HG03060 (cell line): ENCODE data around the gene POLRMT.

Source experiments
- ATAC-seq: cut with Tn5 transposase; IDR thresholded peaks from one replicate; pipeline ENCODE4 v1.9.1; 2021; ENCODE audit warnings: low read depth, moderate number of reproducible peaks; ENCODE audit not compliant: unreplicated experiment

POLRMT gene

GRCh38 chr19:648904-649801 lies 15.8 kb upstream of the POLRMT start:
- no peak for ATAC-seq

- no peak for ATAC-seq
Measured at GRCh38 chr19:648305-648704, 15.0 kb upstream of the POLRMT start.

- ATAC-seq, result no peak
Measured at GRCh38 chr19:647566-648284, 14.4 kb upstream of the POLRMT start.

- no peak for ATAC-seq
Measured at GRCh38 chr19:646779-647565, 13.6 kb upstream of the POLRMT start.

- ATAC-seq, result no peak
Measured at GRCh38 chr19:645912-646778, 12.8 kb upstream of the POLRMT start.

- no peak for ATAC-seq
Measured at GRCh38 chr19:644789-645188, 11.5 kb upstream of the POLRMT start.

GRCh38 chr19:644363-644762 lies 11.0 kb upstream of the POLRMT start:
- ATAC-seq, result no peak

GRCh38 chr19:643736-644135 lies 10.4 kb upstream of the POLRMT start:
- ATAC-seq, result no peak

GRCh38 chr19:642767-643727 lies 9.7 kb upstream of the POLRMT start:
- no peak for ATAC-seq

- ATAC-seq, result no peak
Measured at GRCh38 chr19:641702-642101, 8.4 kb upstream of the POLRMT start.

GRCh38 chr19:640606-641189 lies 7.4 kb upstream of the POLRMT start:
- no peak for ATAC-seq

- ATAC-seq, result no peak
Measured at GRCh38 chr19:640161-640558, 6.8 kb upstream of the POLRMT start.

- no peak for ATAC-seq
Measured at GRCh38 chr19:639253-640160, 6.2 kb upstream of the POLRMT start, which contains the start of gene FGF22. TSS of gene FGF22 (plus strand) at chr19:639879. CDS start at chr19:639926, 47 bp downstream.

- ATAC-seq, result no peak
Measured at GRCh38 chr19:638906-639252, 5.5 kb upstream of the POLRMT start.

- ATAC-seq, result no peak
Measured at GRCh38 chr19:634975-635652, 1.8 kb upstream of the POLRMT start.

GRCh38 chr19:633786-634639 lies 676 bp upstream of the POLRMT start:
- no peak for ATAC-seq
